ENCODE measurements around the gene GKAP1. TPM values are rescaled to one million over a fixed set of nuclear protein-coding genes. Genes with fewer than 3 reads are reported as not detected.

GKAP1 gene
- total and polyA plus RNA-seq, 11 donors = 12.7 to 23.5 (median 20.1) TPM

- Histone ChIP-seq H3K36me3 (peaks cover 0 to 48% (median 17%) of the 10 kb centered on the region in 9 donors), H3K27ac (no peak overlapping the region), H3K4me1 (no peaks in the 10 kb centered on the region), H3K27me3 (no peaks in the 10 kb centered on the region), H3K4me3 (no peak overlapping the region), H3K9me3 (no peaks in the 10 kb centered on the region)
- DNase-seq (no peak), ATAC-seq (no peak)
- intact Hi-C loops (cut with DNase I) = no loop called here
- WGBS, 4 donors = 84 to 95% (median 92%) methylated on average over 1 of the region's 1 CpG
- TF ChIP-seq CTCF (IDR thresholded peaks at IDR 0.05) (no peak), POLR2A (IDR thresholded peaks at IDR 0.05) (no peak)
Observed at GRCh38 chr9:83792746-83793145, 24.8 kb downstream of the GKAP1 start.

- WGBS, 4 donors = 92 to 94% (median 92%) methylated on average over 2 of the region's 2 CpGs
- no peak overlapping the region for H3K4me3 ChIP-seq
- no peak for ATAC-seq
Observed at GRCh38 chr9:83778164-83778563, 39.4 kb downstream of the GKAP1 start.

GRCh38 chr9:83775932-83776331 lies 41.6 kb downstream of the GKAP1 start:
- ATAC-seq (no peak), DNase-seq (no peak)
- no peak overlapping the region for H3K27ac ChIP-seq
- H3K27me3 ChIP-seq = no peaks in the 10 kb centered on the region
- TF ChIP-seq CTCF (IDR thresholded peaks at IDR 0.05) (no peak), POLR2A (IDR thresholded peaks at IDR 0.05) (no peak)
- H3K36me3 ChIP-seq = peaks cover 0 to 24% (median 0%) of the 10 kb centered on the region in 9 donors
- intact Hi-C loops (cut with DNase I) = no loop called here
- 89 to 93% (median 91%) methylated on average over 2 of the region's 2 CpGs for WGBS, 4 donors
- no peak overlapping the region for H3K4me3 ChIP-seq
- H3K9me3 ChIP-seq = no peaks in the 10 kb centered on the region
- H3K4me1 ChIP-seq = no peaks in the 10 kb centered on the region

More at GRCh38 chr9:83778164-83778563, 39.4 kb downstream of the GKAP1 start:
- Histone ChIP-seq H3K9me3 (no peaks in the 10 kb centered on the region), H3K4me1 (no peaks in the 10 kb centered on the region), H3K27ac (no peak overlapping the region), H3K36me3 (peaks cover 0 to 37% (median 3%) of the 10 kb centered on the region in 9 donors), H3K27me3 (no peaks in the 10 kb centered on the region)
- intact Hi-C loops (cut with DNase I) = no loop called here
- DNase-seq = no peak
- no peak for TF ChIP-seq POLR2A (IDR thresholded peaks at IDR 0.05)
- no peak for TF ChIP-seq CTCF (IDR thresholded peaks at IDR 0.05)

GRCh38 chr9:83772860-83773259 lies 44.7 kb downstream of the GKAP1 start:
- no peaks in the 10 kb centered on the region for H3K4me1 ChIP-seq
- H3K27me3 ChIP-seq = no peaks in the 10 kb centered on the region
- 93 to 99% (median 95%) methylated on average over 6 of the region's 6 CpGs for WGBS, 4 donors
- H3K27ac ChIP-seq = no peak overlapping the region
- H3K9me3 ChIP-seq = no peaks in the 10 kb centered on the region
- intact Hi-C loops (cut with DNase I) = no loop called here
- ATAC-seq (no peak), DNase-seq (no peak)
- no peak overlapping the region for H3K4me3 ChIP-seq
- H3K36me3 ChIP-seq = peaks cover 0 to 6% (median 0%) of the 10 kb centered on the region in 9 donors
- TF ChIP-seq POLR2A (IDR thresholded peaks at IDR 0.05) = no peak
- TF ChIP-seq CTCF (IDR thresholded peaks at IDR 0.05) = no peak
